ENCODE data around the gene CAMKMT.

The CAMKMT gene

GRCh38 chr2:44361330-44362206, at the start of gene CAMKMT, which contains the start of gene PREPL:
TSS of gene CAMKMT (plus strand) at chr2:44361947.
TSS of gene PREPL (minus strand) at chr2:44361494. CDS start at chr2:44346342, 15,152 bp downstream.
- peak; percentile 97 for DNase-seq (ENCODE audit: low spot score)

DNA sequence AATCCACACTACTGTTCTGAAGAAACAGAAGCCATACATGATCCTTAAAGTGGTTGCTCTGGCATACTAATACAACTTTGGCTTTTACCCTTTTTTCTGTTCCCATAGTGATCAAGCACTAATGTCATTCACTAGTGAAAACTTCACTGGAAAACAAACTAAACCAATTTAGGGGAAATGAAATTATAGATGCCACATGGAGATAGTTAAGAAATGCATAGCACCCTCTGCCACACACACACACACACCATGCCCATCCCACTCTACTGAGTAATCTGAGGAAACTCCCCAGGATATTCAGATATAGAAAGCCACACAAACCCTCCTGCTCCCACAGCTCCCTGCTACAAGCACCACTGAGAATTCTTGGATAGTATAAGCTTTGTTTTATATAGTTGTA, 47.4 kb upstream of the CAMKMT start:
- no peak for DNase-seq (ENCODE audit: low spot score)

DNA sequence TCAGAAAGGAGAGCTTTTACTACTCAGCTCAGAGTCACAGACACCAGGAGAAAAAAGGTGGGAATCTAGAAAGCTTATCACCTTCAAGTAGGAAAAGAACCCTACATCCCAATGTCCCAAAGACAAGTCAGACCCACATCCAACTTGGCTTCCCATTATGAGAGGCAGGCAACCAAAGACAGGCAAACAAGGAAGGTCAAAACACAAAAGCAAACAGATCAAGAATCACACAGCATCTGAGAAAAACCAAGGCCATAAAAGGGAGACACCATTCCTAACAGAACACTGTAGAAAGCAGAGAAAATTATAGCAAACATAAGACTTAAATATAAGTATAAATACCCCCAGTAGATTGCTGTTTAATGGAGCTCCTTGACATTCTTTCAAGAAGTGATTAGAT, 45.8 kb upstream of the CAMKMT start:
- no peak for DNase-seq (ENCODE audit: low spot score)

GRCh38 chr2:44320832-44321231, 40.9 kb upstream of the CAMKMT start:
- DNase-seq (ENCODE audit: low spot score): no peak

DNA sequence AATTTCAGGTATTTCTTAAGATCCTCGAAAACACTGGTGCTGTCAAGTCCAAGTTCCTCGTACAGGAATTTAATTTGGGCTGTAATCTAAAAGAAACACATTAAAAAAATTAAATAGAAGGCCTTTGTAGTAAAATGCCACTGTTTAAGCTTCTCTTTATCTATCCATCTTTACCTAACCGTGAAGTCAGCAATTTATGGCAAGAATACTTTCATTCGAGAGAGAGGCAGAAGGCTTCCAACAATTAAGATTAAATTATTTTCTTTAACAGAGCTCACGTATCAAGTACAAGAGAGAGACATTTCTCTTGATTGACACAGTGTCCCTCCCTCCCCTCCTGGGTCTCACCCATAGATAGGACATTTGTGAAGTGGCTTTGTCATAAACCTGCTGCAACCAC, 40.4 kb upstream of the CAMKMT start:
- DNase-seq (ENCODE audit: low spot score): no peak

GRCh38 chr2:44324971-44325426, 36.7 kb upstream of the CAMKMT start:
- no peak for DNase-seq (ENCODE audit: low spot score)

DNA sequence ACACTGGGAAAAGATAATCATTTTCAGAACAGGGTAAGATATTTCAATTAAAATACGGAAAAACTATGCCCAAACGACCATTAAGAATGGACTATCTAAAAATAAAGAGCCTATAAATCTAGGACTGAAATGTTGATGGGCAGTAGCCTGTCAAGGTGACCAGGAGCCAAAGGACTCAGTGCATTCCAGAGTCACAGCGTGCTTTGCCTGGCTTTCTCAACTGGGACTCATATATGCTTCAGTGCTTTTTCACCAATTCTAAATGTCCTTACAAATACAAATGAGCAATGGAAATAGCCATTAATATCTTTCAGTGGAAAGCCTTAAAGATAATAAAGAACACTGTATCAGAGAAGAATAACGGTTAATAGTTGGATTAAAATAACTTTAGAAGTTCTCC, 35.9 kb upstream of the CAMKMT start:
- DNase-seq (ENCODE audit: low spot score): no peak

GRCh38 chr2:44326548-44327264, 35.0 kb upstream of the CAMKMT start:
- no peak for DNase-seq (ENCODE audit: low spot score)

DNA sequence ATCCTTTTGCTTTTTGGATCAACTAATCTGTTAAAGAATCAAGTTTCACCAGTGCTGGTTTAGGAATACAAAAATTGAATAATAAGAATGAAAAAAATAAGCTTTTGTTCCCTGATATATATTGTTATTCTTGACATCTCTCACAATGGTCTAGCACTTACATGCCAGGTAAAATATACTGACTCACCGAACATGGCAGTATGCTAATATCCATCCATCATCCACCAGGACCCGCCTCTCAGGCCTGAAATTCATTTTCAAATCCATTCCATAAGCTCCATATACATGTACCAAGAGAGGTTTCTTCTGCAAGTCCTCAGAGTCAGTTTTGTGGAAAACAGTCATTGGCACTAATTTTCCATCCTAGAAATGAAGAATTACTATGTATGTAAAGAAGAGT, 33.0 kb upstream of the CAMKMT start:
- no peak for DNase-seq (ENCODE audit: low spot score)

DNA sequence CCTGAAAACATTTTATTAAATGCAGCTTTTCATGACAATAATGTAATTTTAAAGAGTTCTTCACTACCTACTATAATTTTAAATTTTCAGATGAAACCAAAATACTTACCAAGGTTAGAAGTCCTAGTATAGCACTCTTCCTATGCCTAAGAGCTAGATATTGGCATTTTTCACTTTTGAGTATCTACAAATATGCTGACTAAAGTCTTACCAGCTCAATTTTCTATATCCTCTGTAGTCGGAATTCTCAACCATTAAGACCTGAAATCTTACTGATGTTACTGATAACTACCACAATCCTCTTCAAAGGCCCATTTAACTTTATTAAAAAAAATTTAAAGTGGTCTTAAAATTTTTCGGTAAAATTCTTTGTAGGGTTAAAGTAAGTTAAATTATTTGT, 32.4 kb upstream of the CAMKMT start:
- DNase-seq (ENCODE audit: low spot score): no peak

DNA sequence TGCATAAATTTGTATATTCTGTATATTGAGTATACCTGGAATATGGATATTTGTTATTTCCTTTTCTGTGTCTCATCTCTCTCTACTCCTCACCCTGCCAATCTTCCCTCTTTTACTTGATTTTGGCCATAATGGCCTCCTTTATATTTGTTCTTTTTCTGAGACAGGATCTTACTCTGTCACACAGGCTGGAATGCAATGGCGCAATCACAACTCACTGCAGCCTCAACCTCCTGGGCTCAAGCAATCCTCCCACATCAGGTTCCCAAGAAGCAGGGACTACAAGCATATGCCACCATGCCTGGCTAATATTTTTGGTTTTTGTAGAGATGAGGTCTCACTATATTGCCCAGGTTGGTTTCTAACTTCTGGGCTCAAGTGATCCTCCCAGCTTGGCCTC, 30.9 kb upstream of the CAMKMT start:
- no peak for DNase-seq (ENCODE audit: low spot score)

DNA sequence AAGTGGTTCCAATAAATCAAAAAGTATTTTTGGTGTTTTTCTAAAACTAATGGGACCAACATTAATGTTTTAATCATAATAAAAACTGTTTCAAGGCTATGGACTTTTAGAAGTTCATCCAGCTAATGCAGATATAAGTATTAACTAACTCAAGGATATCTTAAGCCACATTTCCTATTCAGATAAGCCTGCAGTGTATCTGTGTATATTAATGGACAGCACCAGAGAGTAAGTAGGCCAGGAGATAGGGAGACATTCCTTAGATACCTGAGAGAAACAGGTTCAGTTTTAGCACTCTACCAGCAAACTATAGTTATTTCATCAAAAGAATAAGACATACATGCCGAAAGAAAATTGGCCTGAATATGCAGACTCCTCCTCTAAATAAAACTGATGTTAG, 27.8 kb upstream of the CAMKMT start:
- DNase-seq (ENCODE audit: low spot score): no peak

- DNase-seq (ENCODE audit: low spot score): no peak
Observed at GRCh38 chr2:44335806-44336538, 25.8 kb upstream of the CAMKMT start.

DNA sequence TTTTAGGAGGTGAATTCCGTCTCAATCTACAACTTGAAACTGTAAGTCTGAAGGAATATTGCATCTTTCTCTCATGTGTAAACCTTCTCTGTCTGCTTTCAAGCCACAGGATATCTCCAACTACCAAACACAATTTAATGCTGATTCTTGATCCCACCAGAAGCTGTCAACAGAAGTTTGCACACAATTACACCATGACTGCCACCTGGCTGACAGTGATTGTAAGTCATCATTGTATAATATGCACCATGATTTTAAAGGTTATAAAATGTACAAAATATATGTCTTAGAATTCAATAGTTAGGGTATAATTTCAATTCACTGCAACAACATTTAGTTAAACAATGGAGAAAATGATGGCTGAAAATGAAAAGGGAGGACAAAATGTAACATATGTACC, 18.9 kb upstream of the CAMKMT start:
- DNase-seq (ENCODE audit: low spot score): peak; percentile 40

GRCh38 chr2:44347526-44347925, 14.2 kb upstream of the CAMKMT start:
- no peak for DNase-seq (ENCODE audit: low spot score)

DNA sequence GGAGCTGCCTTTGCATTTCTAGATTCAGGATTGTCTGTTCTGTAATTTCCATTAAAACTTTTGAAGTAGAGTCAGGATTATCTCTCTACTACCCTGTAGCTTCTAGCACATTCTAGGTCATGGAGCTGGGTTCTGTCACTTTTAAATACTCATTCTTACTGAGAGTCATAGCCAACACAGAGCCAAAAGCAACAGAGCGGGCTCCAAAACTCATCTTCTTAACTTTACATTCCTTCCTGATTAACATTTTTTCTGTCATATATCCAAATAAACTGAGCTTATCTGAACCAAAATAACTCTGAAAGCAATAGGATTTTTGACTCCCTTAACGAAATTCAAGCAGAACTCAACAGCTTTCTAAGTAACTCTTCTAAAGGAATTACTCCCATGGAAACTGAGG, 13.3 kb upstream of the CAMKMT start:
- no peak for DNase-seq (ENCODE audit: low spot score)

- DNase-seq (ENCODE audit: low spot score): no peak
Observed at GRCh38 chr2:44349506-44349905, 12.2 kb upstream of the CAMKMT start.

DNA sequence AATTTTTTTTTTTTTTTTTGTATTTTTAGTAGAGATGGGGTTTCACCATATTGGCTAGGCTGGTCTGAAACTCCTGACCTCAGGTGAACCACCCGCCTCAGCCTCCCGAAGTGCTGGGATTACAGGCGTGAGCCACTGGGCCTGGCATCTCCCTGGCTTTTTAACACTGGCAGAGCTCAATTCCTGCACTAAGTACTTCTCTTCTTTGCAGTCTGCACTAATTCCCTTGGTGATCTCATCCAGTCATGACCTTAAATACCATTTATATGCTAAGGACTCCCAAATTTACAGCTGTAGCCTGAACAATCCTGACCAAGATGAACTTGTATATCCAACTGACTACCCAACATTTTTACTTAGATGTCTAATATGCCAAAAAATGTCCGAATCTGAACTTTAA, 10.7 kb upstream of the CAMKMT start:
- DNase-seq (ENCODE audit: low spot score): no peak

- no peak for DNase-seq (ENCODE audit: low spot score)
Observed at GRCh38 chr2:44351676-44352075, 10.1 kb upstream of the CAMKMT start.

DNA sequence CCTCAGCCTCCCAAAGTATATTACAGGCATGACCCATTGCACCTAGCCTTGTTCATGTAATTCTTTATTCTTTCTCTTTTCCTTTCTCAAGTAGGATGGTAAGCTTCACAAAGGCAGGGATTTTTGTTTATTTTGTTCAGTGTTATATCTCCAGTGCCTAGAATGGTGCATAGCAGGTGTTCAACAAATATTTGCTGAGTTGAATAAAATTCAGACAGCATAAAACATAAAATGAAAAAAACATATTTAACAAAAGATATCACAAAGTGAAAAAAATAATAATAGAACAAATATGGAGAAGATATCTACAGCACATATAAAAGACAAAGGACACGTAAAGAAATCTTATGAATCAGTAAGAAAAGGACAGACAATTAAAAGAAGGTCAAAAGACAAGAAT, 9.2 kb upstream of the CAMKMT start:
- DNase-seq (ENCODE audit: low spot score): no peak

- DNase-seq (ENCODE audit: low spot score): no peak
Observed at GRCh38 chr2:44354761-44355160, 7.0 kb upstream of the CAMKMT start.

GRCh38 chr2:44358503-44358902, 3.2 kb upstream of the CAMKMT start:
- DNase-seq (ENCODE audit: low spot score): peak; percentile 34
